ENCODE data around the gene CDH4. TPM values are rescaled to one million over a fixed set of nuclear protein-coding genes. Genes with fewer than 3 reads are reported as not detected.
"Not testable (repeated sequence)": the region's sequence is repeated elsewhere in the genome, so short reads cannot be mapped to it uniquely, and the experiment has no call there.

Gene CDH4
- total RNA-seq, 1 experiment from 2014 or later: not detected

DNA sequence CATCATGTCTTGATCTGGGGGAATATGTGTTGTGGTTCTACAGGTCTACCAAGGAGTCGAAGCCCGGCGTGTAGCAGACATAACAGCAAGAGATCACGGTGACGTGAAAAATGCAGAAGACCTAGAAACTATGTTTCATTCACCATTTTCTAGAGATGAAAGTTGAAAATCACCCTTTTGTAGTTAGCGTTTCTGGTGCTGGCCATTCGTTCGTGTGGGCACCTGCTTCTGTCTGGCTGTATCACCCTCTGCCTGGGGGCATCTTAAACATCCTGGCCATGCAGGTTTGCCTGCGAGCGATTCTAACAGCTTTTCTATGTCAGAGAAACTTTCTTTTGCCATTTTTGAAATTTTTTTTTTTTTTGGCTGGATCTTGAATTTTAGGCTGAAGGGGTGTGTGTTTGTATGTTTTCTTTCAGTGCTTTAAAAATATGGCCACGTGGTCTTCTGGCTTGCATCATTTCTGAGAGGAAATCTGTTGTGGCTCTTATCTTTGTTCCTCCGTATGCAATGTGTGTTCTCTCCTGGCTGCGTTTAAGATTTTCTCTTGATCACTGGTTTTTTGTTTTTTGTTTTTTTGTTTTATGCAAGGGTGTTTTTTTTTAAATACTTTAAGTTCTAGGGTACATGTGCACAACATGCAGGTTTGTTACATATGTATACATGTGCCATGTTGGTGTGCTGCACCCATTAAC, 226.7 kb downstream of the CDH4 start:
- no peak overlapping the region for H3K27ac ChIP-seq (ENCODE audit: low read length)
- BruUV-seq (replicated peaks): no TSS peak
- TF ChIP-seq POLR2AphosphoS5 (IDR thresholded peaks at IDR 0.05; ENCODE audit: low read depth, low read length) (no peak), TCF7L2 (IDR thresholded peaks at IDR 0.05; ENCODE audit: low read depth, low read length) (no peak)
- TF ChIP-seq, protein P1, sequence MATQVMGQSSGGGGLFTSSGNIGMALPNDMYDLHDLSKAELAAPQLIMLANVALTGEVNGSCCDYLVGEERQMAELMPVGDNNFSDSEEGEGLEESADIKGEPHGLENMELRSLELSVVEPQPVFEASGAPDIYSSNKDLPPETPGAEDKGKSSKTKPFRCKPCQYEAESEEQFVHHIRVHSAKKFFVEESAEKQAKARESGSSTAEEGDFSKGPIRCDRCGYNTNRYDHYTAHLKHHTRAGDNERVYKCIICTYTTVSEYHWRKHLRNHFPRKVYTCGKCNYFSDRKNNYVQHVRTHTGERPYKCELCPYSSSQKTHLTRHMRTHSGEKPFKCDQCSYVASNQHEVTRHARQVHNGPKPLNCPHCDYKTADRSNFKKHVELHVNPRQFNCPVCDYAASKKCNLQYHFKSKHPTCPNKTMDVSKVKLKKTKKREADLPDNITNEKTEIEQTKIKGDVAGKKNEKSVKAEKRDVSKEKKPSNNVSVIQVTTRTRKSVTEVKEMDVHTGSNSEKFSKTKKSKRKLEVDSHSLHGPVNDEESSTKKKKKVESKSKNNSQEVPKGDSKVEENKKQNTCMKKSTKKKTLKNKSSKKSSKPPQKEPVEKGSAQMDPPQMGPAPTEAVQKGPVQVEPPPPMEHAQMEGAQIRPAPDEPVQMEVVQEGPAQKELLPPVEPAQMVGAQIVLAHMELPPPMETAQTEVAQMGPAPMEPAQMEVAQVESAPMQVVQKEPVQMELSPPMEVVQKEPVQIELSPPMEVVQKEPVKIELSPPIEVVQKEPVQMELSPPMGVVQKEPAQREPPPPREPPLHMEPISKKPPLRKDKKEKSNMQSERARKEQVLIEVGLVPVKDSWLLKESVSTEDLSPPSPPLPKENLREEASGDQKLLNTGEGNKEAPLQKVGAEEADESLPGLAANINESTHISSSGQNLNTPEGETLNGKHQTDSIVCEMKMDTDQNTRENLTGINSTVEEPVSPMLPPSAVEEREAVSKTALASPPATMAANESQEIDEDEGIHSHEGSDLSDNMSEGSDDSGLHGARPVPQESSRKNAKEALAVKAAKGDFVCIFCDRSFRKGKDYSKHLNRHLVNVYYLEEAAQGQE (IDR thresholded peaks at IDR 0.05; ENCODE audit: insufficient read depth in 1 of 2, low read depth in 2 of 2, low read length in 1 of 2): no peak
- TF ChIP-seq, protein P2, sequence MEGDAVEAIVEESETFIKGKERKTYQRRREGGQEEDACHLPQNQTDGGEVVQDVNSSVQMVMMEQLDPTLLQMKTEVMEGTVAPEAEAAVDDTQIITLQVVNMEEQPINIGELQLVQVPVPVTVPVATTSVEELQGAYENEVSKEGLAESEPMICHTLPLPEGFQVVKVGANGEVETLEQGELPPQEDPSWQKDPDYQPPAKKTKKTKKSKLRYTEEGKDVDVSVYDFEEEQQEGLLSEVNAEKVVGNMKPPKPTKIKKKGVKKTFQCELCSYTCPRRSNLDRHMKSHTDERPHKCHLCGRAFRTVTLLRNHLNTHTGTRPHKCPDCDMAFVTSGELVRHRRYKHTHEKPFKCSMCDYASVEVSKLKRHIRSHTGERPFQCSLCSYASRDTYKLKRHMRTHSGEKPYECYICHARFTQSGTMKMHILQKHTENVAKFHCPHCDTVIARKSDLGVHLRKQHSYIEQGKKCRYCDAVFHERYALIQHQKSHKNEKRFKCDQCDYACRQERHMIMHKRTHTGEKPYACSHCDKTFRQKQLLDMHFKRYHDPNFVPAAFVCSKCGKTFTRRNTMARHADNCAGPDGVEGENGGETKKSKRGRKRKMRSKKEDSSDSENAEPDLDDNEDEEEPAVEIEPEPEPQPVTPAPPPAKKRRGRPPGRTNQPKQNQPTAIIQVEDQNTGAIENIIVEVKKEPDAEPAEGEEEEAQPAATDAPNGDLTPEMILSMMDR (IDR thresholded peaks at IDR 0.05): no peak
- ChIA-PET POLR2A (interaction anchor here (0.6 kb wide), 1 partner anchor 9 kb away, joined by 7 read pairs; no protein-coding TSS in a partner anchor), CTCF (no interaction called here)
- peaks cover 10% of the 10 kb centered on the region; the same call in 1 of the 2 replicates for H3K27me3 ChIP-seq (ENCODE audit: control insufficient read depth, insufficient read depth, low read length)
- no peaks in the 10 kb centered on the region for H3K9me3 ChIP-seq (ENCODE audit: control insufficient read depth, insufficient read depth, low read depth, low read length)
- no peak for DNase-seq (ENCODE audit: low read depth, low spot score)
- H3K36me3 ChIP-seq (ENCODE audit: control insufficient read depth, insufficient read depth, low read length): no peaks in the 10 kb centered on the region
- in situ Hi-C loops (cut with HindIII; ENCODE audit: low pct_unique_long_range_greater_than_20kb, low sequenced_read_pairs) (no loop called here), intact Hi-C loops (cut with micrococcal nuclease; ENCODE audit: unreplicated experiment) (no loop called here)
- no peaks in the 10 kb centered on the region for H3K4me1 ChIP-seq (ENCODE audit: control insufficient read depth, insufficient read depth, low read length)
- ATAC-seq: no peak
- H3K4me3 ChIP-seq (ENCODE audit: low read depth in 2 of 2, low read length in 2 of 2): no peak overlapping the region

DNA sequence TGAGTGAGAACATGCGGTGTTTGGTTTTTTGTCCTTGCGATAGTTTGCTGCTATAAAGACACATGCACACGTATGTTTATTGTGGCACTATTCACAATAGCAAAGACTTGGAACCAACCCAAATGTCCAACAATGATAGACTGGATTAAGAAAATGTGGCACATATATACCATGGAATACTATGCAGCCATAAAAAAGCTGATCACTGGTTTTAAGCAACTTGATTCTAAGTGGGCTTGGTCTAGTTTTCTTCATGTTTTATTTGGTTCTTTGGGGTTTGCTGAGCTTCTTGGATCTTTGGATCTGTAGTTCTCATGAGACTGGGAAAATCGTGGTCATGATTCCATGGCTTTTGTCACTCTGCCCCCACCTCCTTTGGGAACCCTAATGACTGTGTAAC, 227.4 kb downstream of the CDH4 start:
- intact Hi-C loops (cut with micrococcal nuclease; ENCODE audit: unreplicated experiment); H3K27me3 ChIP-seq (ENCODE audit: control insufficient read depth, insufficient read depth, low read length); BruUV-seq (replicated peaks); H3K36me3 ChIP-seq (ENCODE audit: control insufficient read depth, insufficient read depth, low read length); H3K4me1 ChIP-seq (ENCODE audit: control insufficient read depth, insufficient read depth, low read length); CTCF ChIA-PET; H3K9me3 ChIP-seq (ENCODE audit: control insufficient read depth, insufficient read depth, low read depth, low read length); POLR2A ChIA-PET; ATAC-seq; in situ Hi-C loops (cut with HindIII; ENCODE audit: low pct_unique_long_range_greater_than_20kb, low sequenced_read_pairs); DNase-seq (ENCODE audit: low read depth, low spot score); H3K4me3 ChIP-seq (ENCODE audit: low read depth in 2 of 2, low read length in 2 of 2); H3K27ac ChIP-seq (ENCODE audit: low read length): not testable (repeated sequence)

DNA sequence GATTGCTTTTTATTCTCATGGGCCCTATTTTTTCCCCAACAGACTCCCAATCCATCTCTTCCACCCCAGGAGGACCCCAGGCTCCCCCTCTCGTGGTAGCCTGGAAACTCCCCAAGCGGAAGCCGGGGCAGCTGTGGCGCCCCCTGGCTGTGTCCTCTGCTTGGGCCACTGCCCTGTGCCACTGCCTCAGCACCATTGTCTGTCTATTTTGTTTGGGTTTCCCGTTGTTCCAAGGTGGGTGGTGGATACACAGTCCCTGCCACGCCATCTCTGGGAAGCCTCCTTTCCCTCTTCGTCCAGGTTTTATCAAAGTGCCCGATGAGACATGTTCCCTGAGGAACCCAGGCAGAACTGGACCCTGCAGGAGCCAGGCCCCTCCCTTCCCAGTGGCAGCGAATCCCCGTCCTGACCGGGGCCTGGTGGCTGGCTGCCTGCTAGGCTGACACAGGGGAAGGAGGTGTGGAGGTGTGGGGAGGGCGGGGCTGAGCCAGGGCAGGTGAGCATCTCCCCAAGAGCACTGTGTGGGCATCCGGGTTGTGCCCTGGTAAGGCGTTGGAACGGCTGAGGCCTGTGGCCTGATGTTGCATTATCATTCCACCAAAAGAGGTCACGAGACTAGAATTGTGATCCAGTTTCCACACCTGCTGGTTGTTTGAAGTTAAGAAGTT, 228.2 kb downstream of the CDH4 start:
- DNase-seq (ENCODE audit: low read depth, low spot score) (no peak), ATAC-seq (no peak)
- Histone ChIP-seq H3K27me3 (ENCODE audit: control insufficient read depth, insufficient read depth, low read length) (peaks cover 10% of the 10 kb centered on the region; the same call in 1 of the 2 replicates), H3K4me1 (ENCODE audit: control insufficient read depth, insufficient read depth, low read length) (no peaks in the 10 kb centered on the region), H3K27ac (ENCODE audit: low read length) (no peak overlapping the region), H3K36me3 (ENCODE audit: control insufficient read depth, insufficient read depth, low read length) (no peaks in the 10 kb centered on the region), H3K4me3 (ENCODE audit: low read depth in 2 of 2, low read length in 2 of 2) (no peak overlapping the region), H3K9me3 (ENCODE audit: control insufficient read depth, insufficient read depth, low read depth, low read length) (no peaks in the 10 kb centered on the region)
- intact Hi-C loops (cut with micrococcal nuclease; ENCODE audit: unreplicated experiment): no loop called here
- ChIA-PET POLR2A (no interaction called here), CTCF (no interaction called here)
- in situ Hi-C loops (cut with HindIII; ENCODE audit: low pct_unique_long_range_greater_than_20kb, low sequenced_read_pairs): no loop called here
- TF ChIP-seq, protein P2 (IDR thresholded peaks at IDR 0.05): 0 out of 2 replicates have a peak, but pooled peaks have one; percentile 33
- TF ChIP-seq SIN3A (IDR thresholded peaks at IDR 0.05; ENCODE audit: borderline replicate concordance, insufficient read depth, low read depth, low read length): no peak
- TF ChIP-seq POLR2AphosphoS5 (IDR thresholded peaks at IDR 0.05; ENCODE audit: low read depth, low read length): no peak
- TF ChIP-seq TCF7L2 (IDR thresholded peaks at IDR 0.05; ENCODE audit: low read depth, low read length): no peak
- TF ChIP-seq, protein P1 (IDR thresholded peaks at IDR 0.05; ENCODE audit: insufficient read depth in 1 of 2, low read depth in 2 of 2, low read length in 1 of 2): no peak
- no TSS peak for BruUV-seq (replicated peaks)
